HG03571 (cell line): ENCODE measurements around the gene PRR19.

ENCODE experiments used
- ATAC-seq: cut with Tn5 transposase; IDR thresholded peaks from one replicate; pipeline ENCODE4 v1.9.1; 2021; ENCODE audit not compliant: unreplicated experiment

The PRR19 gene

DNA sequence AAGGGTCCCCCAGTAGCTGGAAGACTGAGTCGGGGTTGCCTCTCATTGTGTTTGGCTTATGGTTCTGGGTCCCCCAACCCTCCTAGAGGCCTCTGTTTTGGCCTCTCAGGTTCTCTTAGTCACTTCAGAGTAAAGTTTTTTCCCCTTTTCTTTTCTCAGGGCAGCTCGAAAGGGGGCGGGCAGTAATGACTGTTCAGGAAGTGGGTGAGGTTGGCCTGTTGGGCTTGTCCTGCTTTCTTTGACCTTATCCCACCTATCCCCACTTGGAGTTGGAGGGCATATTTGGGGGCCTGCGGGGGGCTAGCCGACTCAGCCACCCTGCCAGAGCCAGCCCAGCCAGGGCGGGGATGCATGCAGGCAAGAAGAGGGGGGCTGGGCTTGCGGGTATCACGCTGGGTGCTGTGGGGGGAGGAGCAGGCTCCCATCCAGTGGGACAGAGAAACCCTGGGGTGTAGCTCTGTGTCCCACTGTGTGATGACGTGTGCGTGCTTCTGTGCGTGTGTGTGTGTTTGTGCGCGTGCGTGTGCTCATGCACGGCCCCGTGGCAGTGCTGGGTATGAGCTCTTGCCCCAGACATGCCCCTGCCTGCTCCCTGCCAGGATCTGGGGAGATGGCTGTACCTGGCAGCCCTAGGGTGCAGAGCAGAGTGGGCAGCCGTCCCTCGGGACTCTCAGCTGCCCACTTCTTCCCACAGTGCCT lies 31.4 kb upstream of the PRR19 start:
- no peak for ATAC-seq

DNA sequence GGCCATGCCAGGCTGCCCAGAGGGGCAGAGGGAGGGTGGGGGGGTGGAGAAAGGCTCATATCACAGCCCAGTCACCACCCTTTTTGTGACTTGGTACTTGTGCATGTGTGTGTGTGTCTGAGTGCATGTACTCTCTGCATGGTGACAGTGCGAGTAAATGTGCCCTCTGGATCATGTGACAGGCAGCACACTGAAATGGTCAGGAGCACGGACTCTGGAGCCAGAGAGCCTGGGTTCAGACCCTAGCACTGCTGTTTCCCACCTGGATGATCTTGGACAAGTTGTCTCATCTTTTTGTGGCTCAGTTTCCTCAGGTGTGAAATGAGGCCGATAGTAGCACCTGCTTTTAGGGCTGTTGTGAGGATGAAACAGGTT lies 30.9 kb upstream of the PRR19 start:
- no peak for ATAC-seq

DNA sequence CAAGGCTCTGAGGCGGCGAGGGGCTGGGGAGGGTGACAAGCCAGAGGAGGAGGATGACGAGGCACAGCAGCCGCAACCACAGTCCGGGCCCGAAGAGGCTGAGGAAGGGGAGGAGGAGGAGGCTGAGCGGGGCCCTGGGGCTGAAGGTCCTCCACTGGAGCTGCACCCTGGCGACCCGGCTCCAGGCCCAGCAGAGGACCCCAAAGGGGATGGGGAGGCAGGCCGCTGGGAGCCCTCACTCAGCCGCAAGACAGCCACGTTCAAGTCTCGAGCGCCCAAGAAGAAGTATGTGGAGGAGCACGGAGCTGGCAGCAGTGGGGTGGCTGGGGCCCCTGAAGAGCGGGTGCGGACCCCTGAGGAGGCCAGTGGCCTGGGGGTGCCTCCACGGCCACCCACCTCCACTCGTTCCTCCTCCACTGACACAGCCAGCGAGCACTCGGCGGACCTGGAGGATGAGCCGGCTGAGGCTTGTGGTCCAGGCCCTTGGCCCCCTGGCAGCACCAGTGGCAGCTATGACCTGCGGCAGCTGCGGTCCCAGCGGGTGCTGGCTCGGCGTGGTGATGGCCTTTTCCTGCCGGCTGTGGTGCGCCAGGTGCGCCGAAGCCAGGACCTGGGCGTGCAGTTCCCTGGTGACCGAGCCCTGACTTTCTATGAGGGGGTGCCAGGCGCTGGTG lies 29.9 kb upstream of the PRR19 start:
- ATAC-seq = no peak

DNA sequence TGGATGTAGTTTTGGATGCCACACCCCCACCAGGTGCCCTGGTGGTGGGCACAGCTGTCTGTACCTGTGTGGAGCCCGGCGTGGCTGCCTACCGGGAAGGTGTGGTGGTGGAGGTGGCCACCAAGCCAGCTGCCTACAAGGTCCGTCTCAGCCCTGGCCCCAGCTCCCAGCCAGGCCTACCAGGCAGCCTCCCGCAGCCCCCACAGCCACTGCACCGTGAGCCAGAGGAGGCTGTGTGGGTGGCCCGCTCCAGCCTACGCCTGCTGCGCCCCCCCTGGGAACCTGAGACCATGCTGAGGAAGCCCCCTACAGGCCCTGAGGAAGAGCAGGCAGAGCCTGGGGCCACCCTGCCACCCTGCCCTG lies 29.4 kb upstream of the PRR19 start:
- no peak for ATAC-seq

DNA sequence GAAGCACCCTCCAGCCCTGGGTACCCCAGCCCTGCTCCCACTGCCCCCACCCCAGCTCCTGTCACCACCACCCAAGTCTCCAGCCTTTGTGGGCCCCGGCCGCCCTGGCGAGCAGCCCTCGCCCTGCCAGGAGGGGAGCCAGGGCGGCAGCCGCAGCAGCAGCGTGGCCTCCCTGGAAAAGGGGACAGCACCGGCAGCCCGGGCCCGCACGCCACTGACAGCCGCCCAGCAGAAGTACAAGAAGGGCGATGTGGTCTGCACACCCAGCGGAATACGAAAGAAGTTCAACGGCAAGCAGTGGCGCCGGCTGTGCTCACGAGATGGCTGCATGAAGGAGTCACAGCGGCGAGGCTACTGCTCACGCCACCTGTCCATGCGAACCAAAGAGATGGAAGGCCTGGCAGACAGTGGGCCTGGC lies 28.9 kb upstream of the PRR19 start:
- no peak for ATAC-seq

DNA sequence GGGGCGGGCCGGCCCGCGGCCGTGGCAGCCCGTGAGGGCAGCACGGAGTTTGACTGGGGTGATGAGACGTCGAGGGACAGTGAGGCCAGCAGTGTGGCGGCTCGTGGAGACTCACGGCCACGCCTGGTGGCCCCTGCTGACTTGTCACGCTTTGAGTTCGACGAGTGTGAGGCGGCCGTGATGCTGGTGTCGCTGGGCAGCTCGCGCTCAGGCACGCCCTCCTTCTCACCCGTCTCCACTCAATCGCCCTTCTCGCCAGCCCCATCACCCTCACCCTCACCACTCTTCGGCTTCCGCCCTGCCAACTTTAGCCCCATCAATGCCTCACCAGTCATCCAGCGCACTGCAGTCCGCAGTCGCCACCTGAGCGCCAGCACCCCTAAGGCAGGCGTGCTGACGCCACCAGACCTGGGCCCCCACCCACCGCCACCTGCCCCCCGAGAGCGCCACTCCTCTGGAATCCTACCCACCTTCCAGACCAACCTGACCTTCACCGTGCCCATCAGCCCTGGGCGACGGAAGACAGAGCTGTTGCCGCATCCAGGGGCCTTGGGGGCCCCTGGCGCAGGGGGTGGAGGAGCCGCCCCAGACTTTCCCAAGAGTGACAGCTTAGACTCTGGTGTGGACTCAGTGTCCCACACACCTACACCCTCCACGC lies 28.4 kb upstream of the PRR19 start:
- no peak for ATAC-seq

DNA sequence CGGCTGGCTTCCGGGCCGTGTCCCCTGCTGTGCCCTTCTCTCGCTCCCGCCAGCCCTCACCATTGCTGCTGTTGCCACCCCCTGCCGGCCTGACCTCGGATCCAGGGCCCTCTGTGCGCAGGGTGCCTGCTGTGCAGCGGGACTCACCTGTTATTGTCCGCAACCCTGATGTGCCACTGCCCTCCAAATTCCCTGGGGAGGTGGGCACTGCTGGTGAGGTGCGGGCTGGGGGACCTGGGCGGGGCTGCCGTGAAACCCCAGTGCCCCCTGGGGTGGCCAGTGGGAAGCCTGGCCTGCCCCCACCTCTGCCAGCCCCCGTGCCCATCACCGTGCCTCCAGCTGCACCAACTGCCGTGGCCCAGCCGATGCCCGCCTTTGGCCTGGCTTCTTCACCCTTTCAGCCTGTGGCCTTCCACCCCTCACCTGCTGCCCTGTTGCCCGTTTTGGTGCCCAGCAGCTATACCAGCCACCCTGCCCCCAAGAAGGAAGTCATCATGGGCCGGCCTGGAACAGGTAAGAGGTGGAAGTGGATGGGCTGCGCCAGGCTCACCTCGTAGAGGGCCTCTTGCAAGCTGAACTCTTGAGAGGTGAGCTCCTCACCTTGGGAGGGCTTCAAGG lies 27.8 kb upstream of the PRR19 start:
- no peak for ATAC-seq

DNA sequence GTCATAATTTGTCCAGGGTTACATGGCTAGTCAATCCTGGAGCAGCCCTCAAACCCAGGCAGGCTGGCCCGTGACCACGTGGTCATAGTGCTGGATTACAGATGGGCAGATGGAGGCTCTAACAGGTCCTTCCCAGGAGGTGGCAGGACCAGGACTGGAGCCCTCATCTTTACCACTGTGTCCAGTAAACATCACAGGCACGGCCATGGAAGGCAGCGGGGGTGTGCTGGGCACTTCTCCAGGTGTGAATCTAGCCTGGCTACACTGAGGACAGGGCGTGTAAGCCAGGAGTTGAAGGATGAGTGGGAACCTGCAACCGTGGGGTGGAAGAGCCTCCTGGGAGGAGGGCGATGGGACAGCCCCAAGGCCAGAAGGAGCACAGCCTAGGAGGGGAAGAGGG lies 26.8 kb upstream of the PRR19 start:
- no peak for ATAC-seq

DNA sequence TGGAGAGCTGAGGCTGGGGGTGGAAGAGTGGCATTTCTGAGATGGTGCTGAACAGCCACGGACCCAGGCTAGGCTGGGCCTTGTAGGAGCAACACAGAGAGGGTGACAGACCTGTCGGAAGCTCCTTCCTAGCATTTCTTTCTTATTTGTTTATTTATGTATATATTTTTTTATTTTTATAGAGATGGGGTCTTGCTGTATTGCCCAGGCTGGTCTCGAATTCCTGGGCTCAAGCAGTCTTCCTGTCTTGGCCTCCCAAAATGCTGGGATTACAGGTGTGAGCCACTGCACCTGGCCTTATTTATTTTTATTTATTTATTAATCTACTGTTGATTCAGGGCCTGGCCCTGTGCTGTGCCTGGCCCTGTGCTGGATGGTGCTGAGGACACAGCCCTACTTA lies 26.4 kb upstream of the PRR19 start:
- ATAC-seq = no peak

DNA sequence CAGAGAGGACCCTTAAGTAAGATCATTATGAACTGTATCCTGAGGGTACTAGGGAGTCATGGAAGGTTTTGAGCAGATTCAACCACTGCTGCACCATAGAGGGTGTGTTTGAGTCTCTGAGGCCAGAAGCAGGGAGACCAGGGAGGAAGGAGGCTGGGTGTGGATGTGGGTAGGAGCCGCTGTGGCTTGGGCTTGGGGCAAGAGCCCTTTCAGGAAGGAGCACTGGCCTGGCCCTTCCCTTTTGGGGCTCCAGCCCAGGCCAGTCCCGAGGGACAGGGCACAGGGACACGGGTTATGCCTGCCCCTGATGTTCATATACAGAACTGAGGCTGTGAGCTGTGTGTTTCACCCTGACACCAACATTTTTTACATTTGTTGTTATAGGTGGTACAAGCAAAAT lies 25.6 kb upstream of the PRR19 start:
- no peak for ATAC-seq

DNA sequence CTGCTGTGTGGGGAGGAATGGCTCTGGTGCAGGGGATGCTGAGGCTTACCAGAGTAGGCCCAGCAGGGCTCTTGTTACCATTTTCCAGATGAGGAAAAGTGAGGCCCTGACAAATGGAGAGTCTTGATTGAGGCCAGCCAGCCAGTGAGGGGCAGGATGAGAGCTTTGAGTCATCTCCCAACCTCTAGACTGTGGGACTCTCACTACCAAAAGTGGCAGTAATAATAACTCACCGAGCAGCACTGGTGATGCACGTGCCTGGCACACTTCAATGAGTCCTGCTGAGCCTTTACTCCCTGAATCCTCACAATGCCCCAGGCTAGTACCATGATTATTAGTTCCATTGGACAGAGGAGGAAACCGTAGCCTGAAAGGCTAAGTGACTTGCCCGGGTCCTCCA lies 25.1 kb upstream of the PRR19 start:
- ATAC-seq = no peak

DNA sequence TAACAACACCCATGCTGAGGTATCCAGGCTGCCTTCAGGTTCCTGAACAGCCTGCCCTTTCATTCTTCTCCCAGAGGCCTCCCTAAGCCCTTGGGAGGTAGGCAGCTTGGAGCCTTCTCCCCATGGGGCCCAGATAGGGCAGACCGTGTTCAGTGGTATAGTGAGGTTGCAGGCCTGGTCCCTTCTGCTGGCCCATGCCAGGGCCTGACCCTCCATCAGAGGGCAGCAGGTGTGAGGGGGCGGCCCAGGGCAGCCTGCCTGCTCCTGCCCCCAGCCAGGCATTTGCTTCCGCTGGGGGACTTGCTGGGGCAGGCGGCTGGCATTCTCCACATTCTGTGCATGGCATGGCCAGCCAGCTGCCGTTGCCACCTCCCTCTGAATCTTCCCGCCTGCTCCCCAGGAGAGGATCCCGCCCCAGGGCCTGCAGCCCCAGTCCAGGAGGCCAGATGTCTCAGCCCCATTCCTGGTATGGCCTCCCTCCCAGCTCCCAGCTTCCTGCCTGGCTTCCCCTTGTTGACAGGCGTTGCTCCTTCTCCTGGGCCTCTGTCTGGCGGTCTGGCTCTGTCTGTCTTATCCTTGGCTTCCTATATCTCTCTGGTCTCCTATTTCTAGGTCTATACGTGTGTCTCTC lies 24.0 kb upstream of the PRR19 start:
- ATAC-seq = no peak

DNA sequence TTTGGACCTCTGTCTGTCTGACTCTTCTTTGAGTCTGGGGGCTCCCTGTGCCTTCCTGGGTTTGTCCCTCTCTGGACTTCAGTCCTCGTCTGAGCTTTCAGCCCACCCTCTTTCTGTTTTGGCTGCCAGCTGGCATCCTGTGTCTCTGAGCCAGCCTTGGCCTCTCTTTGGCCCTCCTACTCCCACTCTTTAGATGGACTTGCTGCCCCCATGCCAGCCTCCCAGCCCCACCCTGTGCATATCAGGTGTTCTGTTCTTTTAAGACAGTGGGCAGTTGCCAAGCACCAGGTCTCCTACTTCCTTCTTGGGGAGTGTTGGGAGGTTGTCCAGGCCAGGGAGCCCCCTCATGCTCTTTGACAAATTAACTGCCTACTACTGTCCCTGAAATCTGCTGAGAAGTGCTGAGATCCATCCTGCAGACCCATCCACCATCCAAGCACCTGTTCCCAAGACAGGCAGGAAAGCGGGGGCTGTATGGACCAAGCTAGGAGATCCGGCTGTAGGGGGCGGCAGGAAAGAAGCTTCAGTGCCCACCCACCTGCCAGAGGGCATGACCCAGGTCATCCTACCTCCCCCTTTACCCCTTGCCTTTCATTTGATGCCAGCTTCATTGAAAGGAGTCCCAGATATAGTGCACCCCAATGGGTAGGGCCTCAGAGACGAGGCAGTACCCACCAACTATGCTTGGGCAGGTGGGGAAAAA lies 23.3 kb upstream of the PRR19 start:
- no peak for ATAC-seq

DNA sequence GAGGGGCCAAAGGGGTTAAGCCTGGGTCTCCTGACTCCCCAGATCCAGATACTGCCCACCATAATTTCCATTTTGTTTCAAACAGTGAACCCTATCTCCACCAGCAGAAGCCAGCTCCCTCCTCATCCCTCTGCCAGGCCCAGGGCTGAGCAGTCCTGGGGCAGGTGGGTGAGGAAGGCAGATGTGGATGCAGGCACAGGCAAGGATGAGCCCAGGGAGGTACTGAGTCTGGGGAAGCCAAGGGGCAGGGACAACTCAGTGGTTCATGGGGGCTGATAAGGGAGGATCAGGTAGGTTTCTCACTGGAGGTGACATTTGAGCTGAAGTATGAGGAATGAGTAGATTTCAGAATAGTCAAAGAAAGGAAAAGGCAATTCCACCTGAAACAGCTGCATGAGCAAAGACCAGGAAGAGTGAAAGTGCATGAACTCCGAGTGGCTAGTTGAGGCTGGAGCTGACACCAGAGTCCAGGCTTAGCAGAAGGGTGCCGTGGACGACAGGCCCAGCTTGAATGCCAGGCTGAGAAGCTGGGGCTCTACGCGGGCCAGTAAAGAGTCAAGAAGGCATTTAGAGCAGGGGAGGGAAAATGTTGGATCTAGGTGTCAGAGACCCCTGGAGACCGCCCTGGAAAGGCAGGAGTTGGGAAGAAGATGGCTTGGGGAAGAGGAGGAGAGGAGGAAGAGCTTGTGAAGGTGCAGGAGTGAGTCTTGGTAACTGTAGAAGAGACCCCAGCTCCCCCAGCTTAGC lies 22.6 kb upstream of the PRR19 start:
- no peak for ATAC-seq

DNA sequence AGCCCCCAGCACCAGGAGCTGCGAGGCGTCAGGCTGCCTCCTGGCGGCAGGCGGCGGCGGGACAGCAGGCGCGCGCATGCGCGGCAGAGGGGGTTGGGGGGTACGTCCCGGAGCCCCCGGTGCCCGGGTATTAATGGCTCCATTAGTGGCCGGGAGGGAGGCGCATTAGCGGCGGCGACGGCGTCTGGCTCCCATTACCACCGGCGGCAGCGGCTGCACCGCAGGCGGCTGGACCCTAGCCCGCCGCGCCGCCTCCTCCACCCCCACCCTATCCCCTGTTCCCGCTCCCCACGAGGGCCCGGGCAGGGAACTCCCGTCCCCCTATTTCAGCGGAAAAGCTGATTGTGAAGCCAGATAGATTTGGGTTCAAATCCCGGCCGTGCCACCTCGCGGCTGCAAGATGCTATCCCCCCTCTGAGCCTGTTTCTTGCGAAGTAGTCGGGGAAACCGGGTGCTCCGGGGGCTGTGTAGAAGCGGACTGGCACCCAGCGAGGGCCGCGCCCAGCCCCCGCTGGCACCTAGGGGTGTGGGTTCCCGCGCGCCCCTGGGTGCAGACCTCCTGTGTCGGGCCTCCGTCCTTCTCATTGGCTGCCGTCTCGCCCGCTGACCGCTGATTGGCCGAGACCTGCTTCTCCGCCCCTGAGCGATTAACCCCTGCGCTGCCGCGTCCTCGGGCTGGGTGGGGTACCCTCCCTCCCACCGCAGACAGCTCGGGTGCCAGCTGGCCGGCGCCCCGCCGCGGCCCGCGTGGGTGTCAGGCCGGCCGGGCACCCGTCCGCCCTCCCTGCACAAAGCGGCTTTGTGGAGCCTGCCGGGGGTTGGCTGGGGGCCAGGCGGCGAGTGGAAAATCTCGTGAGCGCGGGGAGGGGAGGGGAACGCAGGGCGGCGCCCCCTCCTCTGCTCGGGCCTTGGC lies 21.8 kb upstream of the PRR19 start:
- ATAC-seq = no peak

DNA sequence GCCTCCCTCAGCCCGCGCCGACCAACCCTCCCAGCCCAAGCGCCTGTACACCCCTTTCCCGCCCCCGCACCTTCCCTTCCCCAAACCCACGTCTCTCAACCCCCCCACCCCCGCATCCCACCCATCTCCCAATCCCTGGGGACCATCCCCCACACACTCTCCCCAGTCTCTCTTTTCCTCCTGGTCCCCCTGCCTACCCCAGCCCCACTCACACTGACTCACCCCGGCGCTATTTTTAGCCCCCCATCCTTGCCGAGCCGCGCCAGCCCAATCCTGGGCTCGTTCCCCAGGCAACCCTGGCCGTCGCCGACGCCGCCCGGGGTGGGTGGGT lies 21.2 kb upstream of the PRR19 start:
- no peak for ATAC-seq

DNA sequence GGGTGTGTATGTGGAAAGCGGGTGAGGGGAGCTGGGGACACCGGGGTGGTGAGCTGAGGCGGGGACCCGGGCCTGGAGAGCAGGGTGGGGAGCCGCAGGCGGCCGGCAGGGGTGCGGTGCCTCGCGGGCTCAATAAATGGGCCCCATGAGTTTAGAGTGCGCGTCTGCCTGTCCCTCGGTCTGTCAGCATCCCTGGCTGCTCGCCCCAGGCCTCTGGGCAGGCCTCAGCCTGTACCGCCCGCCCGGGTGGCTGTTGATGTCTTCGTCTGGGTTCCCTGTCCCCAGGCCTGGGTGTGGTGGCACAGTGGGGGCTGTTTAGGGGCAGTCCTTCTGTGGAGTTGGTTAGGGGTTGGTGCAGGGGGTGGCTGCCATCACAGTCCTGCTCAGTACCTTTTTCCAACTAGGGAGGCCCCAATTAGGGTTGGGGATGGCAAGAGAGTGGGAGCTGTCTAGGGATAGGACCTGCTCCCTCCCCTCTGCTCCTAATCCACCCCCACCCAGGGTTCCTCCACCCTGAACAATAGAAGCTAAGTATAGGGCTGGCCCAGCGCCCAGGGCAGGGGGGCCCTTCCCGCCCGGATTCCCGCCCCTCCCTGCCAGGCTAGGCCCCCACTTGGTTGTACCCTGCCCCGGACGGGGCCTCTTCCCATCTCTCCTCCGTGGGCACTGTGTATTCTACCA lies 20.6 kb upstream of the PRR19 start:
- ATAC-seq = no peak

DNA sequence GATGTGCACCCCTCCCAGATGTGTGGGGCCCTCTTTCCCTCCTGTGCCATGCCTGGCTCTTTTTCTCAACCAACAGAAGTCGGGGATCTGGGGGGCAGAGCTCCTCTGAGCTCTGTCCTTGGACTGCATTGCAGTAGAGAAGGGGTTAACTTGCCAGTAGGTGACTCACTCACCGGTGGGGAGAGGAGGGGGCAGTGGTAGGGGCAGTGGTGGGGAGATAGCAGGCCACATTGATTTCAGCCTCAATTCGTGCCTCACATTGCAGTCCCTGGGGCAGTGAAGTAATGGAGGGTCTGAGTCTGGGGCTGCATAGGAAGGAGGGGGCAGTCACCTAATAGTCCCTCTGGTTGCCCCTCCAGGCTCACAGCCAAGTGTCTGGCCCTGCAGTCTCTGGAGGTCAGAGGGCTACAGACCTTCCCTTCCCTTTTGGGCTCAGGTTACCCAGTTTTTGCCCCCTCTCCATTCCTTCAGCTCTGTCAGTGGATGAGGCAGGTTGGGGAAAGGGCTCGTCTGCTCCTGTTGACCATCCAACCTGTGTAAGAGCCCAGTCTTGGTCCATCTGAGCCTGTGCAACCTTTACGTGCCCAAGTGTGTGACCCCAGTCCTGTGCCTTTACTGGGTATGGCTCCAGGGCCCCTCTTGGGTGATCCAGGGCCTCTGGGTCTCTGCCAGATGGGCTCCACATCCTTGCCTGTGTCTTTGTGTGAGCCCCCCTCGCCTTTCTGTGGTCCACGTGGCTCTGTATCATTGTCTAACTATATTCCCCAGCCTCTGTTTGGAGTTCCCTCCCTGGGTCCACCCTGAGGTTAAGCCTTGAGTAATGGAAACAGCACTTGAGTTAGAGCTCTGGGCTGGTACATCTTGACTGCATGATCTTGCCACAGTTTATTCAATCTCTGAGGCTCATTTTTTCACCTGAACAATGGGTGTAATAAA lies 19.8 kb upstream of the PRR19 start:
- ATAC-seq = no peak
